ENCODE data around the gene OR10K1.

OR10K1 gene

DNA sequence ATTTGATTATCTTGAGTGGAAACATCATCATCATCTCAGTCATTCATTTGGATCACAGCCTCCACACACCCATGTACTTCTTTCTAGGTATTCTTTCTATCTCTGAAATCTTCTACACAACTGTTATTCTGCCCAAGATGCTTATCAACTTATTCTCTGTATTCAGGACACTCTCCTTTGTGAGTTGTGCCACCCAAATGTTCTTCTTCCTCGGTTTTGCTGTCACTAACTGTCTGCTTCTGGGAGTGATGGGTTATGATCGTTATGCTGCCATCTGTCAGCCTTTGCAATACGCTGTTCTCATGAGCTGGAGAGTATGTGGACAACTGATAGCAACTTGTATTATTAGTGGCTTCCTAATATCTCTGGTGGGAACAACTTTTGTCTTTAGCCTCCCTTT, 29.7 kb downstream of the OR10K1 start:
- no peak for TF ChIP-seq CTCF (IDR thresholded peaks at IDR 0.05)
- DNase-seq (ENCODE audit: low spot score): no peak
- Histone ChIP-seq H3K27ac (no peak overlapping the region), H3K4me3 (no peak overlapping the region)

DNA sequence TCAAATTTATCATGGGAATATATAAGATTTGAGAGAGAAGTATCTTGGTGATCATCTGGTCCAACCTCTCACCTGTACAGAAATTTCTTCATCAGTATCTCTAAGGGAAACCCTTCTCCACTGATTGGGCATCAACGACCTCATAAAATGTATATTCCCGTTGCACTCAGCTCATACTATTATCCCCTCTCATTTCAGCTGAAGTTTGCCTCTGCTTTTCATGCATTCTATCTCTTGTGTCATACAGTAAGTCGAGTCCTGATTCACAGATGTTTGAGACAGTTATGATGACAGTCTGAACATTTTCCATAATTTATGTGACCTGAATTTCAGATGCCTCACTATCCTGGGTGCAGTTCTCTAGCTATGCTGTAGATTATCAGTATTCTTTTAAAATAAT, 31.4 kb downstream of the OR10K1 start:
- no peak overlapping the region for H3K4me3 ChIP-seq
- H3K27ac ChIP-seq: no peak overlapping the region
- no peak for DNase-seq (ENCODE audit: low spot score)
- no peak for TF ChIP-seq CTCF (IDR thresholded peaks at IDR 0.05)

GRCh38 chr1:158494796-158495195, 33.2 kb downstream of the OR10K1 start:
- H3K4me3 ChIP-seq: no peak overlapping the region
- no peak overlapping the region for H3K27ac ChIP-seq
- no peak for DNase-seq (ENCODE audit: low spot score)
- no peak for TF ChIP-seq CTCF (IDR thresholded peaks at IDR 0.05)

- no peak overlapping the region for H3K27ac ChIP-seq
- no peak overlapping the region for H3K4me3 ChIP-seq
- DNase-seq (ENCODE audit: low spot score): no peak
- TF ChIP-seq CTCF (IDR thresholded peaks at IDR 0.05): no peak
Measured at GRCh38 chr1:158496374-158496773, 34.7 kb downstream of the OR10K1 start.

DNA sequence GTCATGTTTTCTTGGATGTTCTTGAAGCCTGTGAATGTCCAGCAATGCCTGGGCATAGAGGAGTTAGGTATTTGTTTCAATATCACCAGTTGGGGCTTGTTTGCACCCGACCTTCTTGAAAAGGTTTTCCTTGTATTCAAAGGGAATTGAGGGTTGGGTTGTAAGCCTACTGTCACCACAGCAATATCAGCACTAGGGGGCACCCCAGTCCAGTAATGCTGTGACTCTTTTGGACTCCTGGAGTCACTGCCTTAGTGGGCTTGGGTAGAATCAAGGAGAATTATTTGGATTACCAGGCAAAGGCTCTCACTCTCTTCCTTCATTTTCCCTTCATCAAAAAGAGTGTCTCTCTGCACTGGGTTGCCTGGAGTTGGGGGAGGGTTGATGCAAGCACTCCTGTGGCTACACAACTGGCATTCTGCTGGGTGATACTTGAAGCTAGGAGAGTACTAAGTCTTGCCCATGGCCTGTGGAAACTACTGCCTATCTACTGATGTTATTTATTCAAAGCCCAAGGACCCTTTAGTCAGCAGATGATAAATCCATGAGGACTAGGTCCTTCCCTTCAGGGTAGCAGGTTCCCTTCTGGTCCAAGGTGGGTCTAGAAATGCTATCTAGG, 44.8 kb downstream of the OR10K1 start:
- DNase-seq (ENCODE audit: low spot score): no peak
- Histone ChIP-seq H3K27ac (no peak overlapping the region), H3K4me3 (no peak overlapping the region)
- no peak for TF ChIP-seq CTCF (IDR thresholded peaks at IDR 0.05)

- TF ChIP-seq CTCF (IDR thresholded peaks at IDR 0.05): no peak
- Histone ChIP-seq H3K4me3 (no peak overlapping the region), H3K27ac (no peak overlapping the region)
- no peak for DNase-seq (ENCODE audit: low spot score)
Measured at GRCh38 chr1:158507511-158507910, 45.9 kb downstream of the OR10K1 start.

DNA sequence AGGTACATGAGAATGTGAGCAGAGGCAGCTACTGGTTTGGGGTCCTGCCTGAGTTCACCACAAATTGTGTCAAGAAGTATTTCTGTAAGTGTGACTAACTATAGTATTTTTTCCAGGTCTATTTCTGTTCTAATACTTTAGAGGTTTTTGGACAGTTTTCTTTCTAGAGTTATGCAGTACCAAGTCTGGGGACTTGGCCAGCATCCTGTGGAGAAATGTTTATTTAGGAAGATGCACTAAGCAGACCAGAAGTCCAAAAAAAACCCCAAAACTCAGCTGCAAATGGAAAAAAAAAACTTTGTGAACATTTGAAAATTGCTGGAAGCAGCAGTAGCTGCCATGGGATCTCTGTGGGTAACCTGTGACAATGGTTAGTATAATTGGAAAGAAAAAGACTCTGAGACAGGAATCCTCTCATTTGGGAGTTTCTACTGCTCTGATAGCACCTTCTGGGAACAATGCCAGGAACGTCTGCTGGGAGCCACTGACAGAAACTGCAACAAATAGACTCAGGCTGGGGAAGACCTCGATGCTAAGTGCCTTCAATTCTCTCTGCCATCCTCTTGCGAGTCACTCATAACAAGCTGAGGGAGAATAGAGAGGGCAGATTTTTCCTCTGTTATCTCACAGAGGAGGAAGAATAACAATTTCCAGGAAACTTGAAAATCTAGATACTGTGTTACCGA, 48.0 kb downstream of the OR10K1 start:
- Histone ChIP-seq H3K4me3 (no peak overlapping the region), H3K27ac (no peak overlapping the region)
- no peak for TF ChIP-seq CTCF (IDR thresholded peaks at IDR 0.05)
- no peak for DNase-seq (ENCODE audit: low spot score)

All from coronary artery (tissue), 2 donors.